22Rv1 (cell line): ENCODE results near the gene SIL1.

Source experiments
- H3K27ac ChIP-seq: fragments of 450-650 bp; 2 replicates; pipeline ENCODE4 v1.5.1; 2017
- ZFX ChIP-seq: fragments of 450-650 bp; IDR thresholded peaks from 2 replicates; pipeline ENCODE4 v1.6.1; 2017; ENCODE audit warnings: antibody characterized with exemption, borderline replicate concordance
- TF ChIP-seq, protein P1 (sequence below): fragments of 450-650 bp; IDR thresholded peaks from 2 replicates; pipeline ENCODE4 v1.5.1; 2017; ENCODE audit warnings: mild to moderate bottlenecking

SIL1 gene

DNA sequence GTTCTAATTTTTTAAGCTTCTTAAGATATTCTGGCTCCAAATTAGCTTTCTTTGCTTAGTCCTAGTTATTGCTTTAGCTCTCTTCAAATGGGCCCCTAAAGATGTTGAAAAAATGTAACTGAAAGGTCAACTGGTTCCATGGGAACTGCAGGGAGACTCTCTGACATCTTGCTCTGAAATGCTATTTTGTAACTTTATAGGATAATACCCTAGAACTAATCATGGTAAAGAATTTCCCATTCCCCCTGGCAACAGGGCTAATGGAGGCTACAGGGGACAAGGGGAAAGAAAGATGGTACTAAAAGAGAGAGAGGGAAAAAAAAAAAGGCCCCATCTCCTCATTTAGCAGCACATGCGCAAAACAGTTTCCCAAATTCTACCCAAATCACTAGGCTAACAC lies 39.4 kb downstream of the SIL1 start:
- H3K27ac ChIP-seq = no peak overlapping the region
- no peak for TF ChIP-seq ZFX
- TF ChIP-seq, protein P1, sequence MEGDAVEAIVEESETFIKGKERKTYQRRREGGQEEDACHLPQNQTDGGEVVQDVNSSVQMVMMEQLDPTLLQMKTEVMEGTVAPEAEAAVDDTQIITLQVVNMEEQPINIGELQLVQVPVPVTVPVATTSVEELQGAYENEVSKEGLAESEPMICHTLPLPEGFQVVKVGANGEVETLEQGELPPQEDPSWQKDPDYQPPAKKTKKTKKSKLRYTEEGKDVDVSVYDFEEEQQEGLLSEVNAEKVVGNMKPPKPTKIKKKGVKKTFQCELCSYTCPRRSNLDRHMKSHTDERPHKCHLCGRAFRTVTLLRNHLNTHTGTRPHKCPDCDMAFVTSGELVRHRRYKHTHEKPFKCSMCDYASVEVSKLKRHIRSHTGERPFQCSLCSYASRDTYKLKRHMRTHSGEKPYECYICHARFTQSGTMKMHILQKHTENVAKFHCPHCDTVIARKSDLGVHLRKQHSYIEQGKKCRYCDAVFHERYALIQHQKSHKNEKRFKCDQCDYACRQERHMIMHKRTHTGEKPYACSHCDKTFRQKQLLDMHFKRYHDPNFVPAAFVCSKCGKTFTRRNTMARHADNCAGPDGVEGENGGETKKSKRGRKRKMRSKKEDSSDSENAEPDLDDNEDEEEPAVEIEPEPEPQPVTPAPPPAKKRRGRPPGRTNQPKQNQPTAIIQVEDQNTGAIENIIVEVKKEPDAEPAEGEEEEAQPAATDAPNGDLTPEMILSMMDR = no peak

DNA sequence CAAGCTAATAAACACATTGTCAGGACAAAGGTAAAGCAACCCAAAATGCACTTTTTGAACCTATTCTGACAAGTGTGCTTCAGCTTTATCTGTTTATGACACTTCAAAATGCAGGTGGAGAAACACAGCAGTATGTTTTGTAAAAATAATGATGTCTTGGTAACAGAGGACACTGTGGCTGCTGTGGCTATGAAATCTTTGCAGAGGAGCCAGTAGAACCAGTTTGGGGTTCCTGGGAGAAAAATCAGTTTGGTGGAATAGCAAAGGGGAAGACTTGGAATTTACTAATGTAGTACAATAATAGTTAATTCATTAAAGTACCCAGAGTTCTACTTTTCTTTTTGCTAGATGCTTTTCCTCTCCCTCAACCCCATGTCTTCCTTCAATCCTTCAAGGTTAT lies 40.6 kb downstream of the SIL1 start:
- TF ChIP-seq ZFX = no peak
- TF ChIP-seq, protein P1 = no peak
- no peak overlapping the region for H3K27ac ChIP-seq

DNA sequence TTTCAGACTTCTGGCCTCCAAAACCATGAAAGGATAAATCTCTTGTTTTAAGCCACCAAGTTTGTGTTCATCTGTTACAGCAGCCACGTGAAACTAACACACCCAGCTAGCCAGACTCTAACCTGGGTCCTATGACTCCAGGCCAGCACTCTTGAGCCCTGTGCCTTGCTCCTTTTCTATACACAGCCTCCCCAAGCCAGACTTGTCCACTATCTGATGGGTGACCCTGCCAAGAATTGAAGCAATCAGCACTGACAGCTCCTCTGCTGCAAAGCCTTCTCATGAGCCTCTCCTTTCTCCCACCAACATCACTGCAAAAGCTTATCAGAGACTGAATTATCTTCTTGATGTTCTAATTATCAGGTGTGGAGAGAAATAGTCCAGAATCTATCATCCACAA lies 41.4 kb downstream of the SIL1 start:
- no peak for TF ChIP-seq ZFX
- TF ChIP-seq, protein P1 = no peak
- H3K27ac ChIP-seq = no peak overlapping the region

- no peak for TF ChIP-seq ZFX
- TF ChIP-seq, protein P1 = no peak
- no peak overlapping the region for H3K27ac ChIP-seq
These were observed 42.8 kb downstream of the SIL1 start for GRCh38 chr5:139155333-139155732.

DNA sequence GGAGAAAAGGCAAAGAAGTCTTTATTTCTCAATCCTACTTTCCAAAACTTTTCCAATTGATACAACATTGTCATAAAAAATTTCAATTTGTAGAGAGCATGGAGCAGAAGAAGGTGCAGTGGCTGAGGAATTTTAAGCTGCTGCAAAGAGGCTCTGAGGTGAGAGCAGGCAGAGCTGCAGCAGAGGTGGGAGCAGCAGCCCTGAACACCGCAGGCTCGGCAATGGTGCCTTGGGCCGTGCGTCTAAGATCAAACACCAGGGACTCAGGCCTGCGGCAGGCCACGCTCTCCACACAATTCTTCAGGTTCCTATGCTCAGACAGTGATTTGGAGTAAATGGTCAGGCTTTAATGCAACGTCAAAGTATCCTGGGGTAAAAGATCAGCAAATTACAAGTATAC lies 46.3 kb downstream of the SIL1 start:
- no peak overlapping the region for H3K27ac ChIP-seq
- TF ChIP-seq, protein P1 = no peak
- no peak for TF ChIP-seq ZFX

DNA sequence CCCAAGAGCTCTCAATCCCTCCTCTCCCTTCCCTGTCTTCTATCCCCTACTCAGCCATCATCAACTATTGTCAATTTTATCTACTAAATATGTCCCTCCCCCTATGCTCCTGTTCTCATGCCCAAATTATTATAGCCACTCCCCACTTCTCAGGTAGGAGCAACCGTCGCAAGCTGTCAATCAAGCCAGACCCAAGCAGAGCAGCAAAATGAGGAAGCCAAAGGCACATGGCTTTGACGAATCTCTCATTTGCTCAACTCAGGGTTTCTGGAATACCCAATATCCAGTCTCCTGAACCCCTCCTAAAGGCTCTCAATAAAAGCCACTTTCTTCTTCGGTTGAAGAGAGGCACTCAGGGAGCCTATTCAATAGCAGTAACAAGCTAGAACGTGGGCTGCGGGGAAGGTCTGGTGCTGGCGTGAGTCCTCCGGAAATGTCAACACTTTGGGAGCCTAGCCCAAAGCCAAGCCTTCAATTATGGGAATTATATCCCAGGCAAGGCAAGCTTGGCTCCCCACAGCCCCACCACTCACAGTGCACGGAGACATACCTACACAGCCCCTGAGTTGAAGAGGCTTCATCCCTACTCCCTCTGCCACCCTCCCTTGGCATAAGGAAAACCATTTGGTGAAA lies 47.7 kb downstream of the SIL1 start:
- H3K27ac ChIP-seq = no peak overlapping the region

GRCh38 chr5:139149477-139150199 lies 48.5 kb downstream of the SIL1 start:
- H3K27ac ChIP-seq = no peak overlapping the region

More for the DNA sequence above, 47.7 kb downstream of the SIL1 start:
- TF ChIP-seq, protein P1 = no peak
- no peak for TF ChIP-seq ZFX

More at GRCh38 chr5:139149477-139150199, 48.5 kb downstream of the SIL1 start:
- TF ChIP-seq, protein P1 = no peak
- TF ChIP-seq ZFX = no peak
